ENCODE measurements around the gene GSTM1. TPM values are rescaled to one million over a fixed set of nuclear protein-coding genes. Genes with fewer than 3 reads are reported as not detected.
"Not testable (repeated sequence)": the region's sequence is repeated elsewhere in the genome, so short reads cannot be mapped to it uniquely, and the experiment has no call there.

The GSTM1 gene
- total RNA-seq, 1 donor from 2014 or later, result not detected

- Histone ChIP-seq H3K36me3 (ENCODE audit: insufficient read depth, low read length) (no peaks in the 10 kb centered on the region), H3K27me3 (ENCODE audit: insufficient read depth, low read length) (no peaks in the 10 kb centered on the region), H3K4me1 (ENCODE audit: insufficient read depth, low read length) (peaks cover 4% of the 10 kb centered on the region), H4K20me1 (ENCODE audit: insufficient read depth, low read length) (no peaks in the 10 kb centered on the region), H3K4me3 (ENCODE audit: insufficient read depth, low read depth, low read length) (peak overlapping the region; percentile 32), H3K4me2 (ENCODE audit: low read length) (peak overlapping the region; percentile 84), H2AFZ (ENCODE audit: low read depth, low read length) (peak overlapping the region; percentile 75), H3K79me2 (ENCODE audit: insufficient read depth, low read length) (no peaks in the 10 kb centered on the region), H3K27ac (ENCODE audit: low read depth, low read length) (no peak overlapping the region), H3K9ac (ENCODE audit: low read length) (peak overlapping the region; percentile 47), H3K9me3 (ENCODE audit: insufficient read depth, low read depth, low read length) (no peaks in the 10 kb centered on the region)
- no peak for TF ChIP-seq EZH2 (IDR thresholded peaks at IDR 0.05; ENCODE audit: insufficient read depth, low read length)
- TF ChIP-seq, protein P1, sequence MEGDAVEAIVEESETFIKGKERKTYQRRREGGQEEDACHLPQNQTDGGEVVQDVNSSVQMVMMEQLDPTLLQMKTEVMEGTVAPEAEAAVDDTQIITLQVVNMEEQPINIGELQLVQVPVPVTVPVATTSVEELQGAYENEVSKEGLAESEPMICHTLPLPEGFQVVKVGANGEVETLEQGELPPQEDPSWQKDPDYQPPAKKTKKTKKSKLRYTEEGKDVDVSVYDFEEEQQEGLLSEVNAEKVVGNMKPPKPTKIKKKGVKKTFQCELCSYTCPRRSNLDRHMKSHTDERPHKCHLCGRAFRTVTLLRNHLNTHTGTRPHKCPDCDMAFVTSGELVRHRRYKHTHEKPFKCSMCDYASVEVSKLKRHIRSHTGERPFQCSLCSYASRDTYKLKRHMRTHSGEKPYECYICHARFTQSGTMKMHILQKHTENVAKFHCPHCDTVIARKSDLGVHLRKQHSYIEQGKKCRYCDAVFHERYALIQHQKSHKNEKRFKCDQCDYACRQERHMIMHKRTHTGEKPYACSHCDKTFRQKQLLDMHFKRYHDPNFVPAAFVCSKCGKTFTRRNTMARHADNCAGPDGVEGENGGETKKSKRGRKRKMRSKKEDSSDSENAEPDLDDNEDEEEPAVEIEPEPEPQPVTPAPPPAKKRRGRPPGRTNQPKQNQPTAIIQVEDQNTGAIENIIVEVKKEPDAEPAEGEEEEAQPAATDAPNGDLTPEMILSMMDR (IDR thresholded peaks at IDR 0.05; ENCODE audit: insufficient read depth, low read depth, low read length), result no peak
- peaks cover 16% of the 10 kb centered on the region for H3K27me3 Mint-ChIP-seq (ENCODE audit: low read depth, unreplicated experiment)
- H3K36me3 Mint-ChIP-seq (ENCODE audit: low read depth, unreplicated experiment), result peaks cover 5% of the 10 kb centered on the region
- no peaks in the 10 kb centered on the region for H3K9me3 Mint-ChIP-seq (ENCODE audit: unreplicated experiment)
- FAIRE-seq, result no peak
- H3K4me1 Mint-ChIP-seq (ENCODE audit: low read depth, unreplicated experiment), result no peaks in the 10 kb centered on the region
- no peak overlapping the region for H3K27ac Mint-ChIP-seq (ENCODE audit: unreplicated experiment)
- H3K4me3 Mint-ChIP-seq (ENCODE audit: unreplicated experiment), result peak overlapping the region; percentile 70
- no peak for DNase-seq (ENCODE audit: low read depth)
Observed at GRCh38 chr1:109668123-109668775, 19.4 kb upstream of the GSTM1 start.

- no peak overlapping the region for H2AFZ ChIP-seq (ENCODE audit: low read depth, low read length)
- H3K4me1 Mint-ChIP-seq (ENCODE audit: low read depth, unreplicated experiment), result no peaks in the 10 kb centered on the region
- no peaks in the 10 kb centered on the region for H3K36me3 ChIP-seq (ENCODE audit: insufficient read depth, low read length)
- H3K4me2 ChIP-seq (ENCODE audit: low read length), result no peak overlapping the region
- no peak overlapping the region for H3K9ac ChIP-seq (ENCODE audit: low read length)
- no peak for TF ChIP-seq EZH2 (IDR thresholded peaks at IDR 0.05; ENCODE audit: insufficient read depth, low read length)
- TF ChIP-seq, protein P1 (IDR thresholded peaks at IDR 0.05; ENCODE audit: insufficient read depth, low read depth, low read length), result no peak
- DNase-seq (ENCODE audit: low read depth), result no peak
- H3K4me1 ChIP-seq (ENCODE audit: insufficient read depth, low read length), result peaks cover 4% of the 10 kb centered on the region
- H3K27ac ChIP-seq (ENCODE audit: low read depth, low read length), result no peak overlapping the region
- H3K79me2 ChIP-seq (ENCODE audit: insufficient read depth, low read length), result no peaks in the 10 kb centered on the region
- H3K27ac Mint-ChIP-seq (ENCODE audit: unreplicated experiment), result peak overlapping the region; percentile 47
- no peak for FAIRE-seq
- H4K20me1 ChIP-seq (ENCODE audit: insufficient read depth, low read length), result no peaks in the 10 kb centered on the region
- H3K4me3 ChIP-seq (ENCODE audit: insufficient read depth, low read depth, low read length), result no peak overlapping the region
- no peak overlapping the region for H3K4me3 Mint-ChIP-seq (ENCODE audit: unreplicated experiment)
- peaks cover 2% of the 10 kb centered on the region for H3K9me3 Mint-ChIP-seq (ENCODE audit: unreplicated experiment)
- H3K9me3 ChIP-seq (ENCODE audit: insufficient read depth, low read depth, low read length), result no peaks in the 10 kb centered on the region
- peaks cover 8% of the 10 kb centered on the region for H3K36me3 Mint-ChIP-seq (ENCODE audit: low read depth, unreplicated experiment)
- H3K27me3 Mint-ChIP-seq (ENCODE audit: low read depth, unreplicated experiment), result peaks cover 22% of the 10 kb centered on the region
- H3K27me3 ChIP-seq (ENCODE audit: insufficient read depth, low read length), result no peaks in the 10 kb centered on the region
Observed at GRCh38 chr1:109669246-109669948, 18.2 kb upstream of the GSTM1 start.

GRCh38 chr1:109669949-109670302 is 17.7 kb upstream of the GSTM1 start:
- H3K36me3 ChIP-seq (ENCODE audit: insufficient read depth, low read length); FAIRE-seq; H3K4me2 ChIP-seq (ENCODE audit: low read length); H2AFZ ChIP-seq (ENCODE audit: low read depth, low read length); H3K9ac ChIP-seq (ENCODE audit: low read length); H3K27ac ChIP-seq (ENCODE audit: low read depth, low read length); H3K27ac Mint-ChIP-seq (ENCODE audit: unreplicated experiment); H3K4me1 ChIP-seq (ENCODE audit: insufficient read depth, low read length); H3K79me2 ChIP-seq (ENCODE audit: insufficient read depth, low read length); DNase-seq (ENCODE audit: low read depth); H3K4me3 Mint-ChIP-seq (ENCODE audit: unreplicated experiment); H3K36me3 Mint-ChIP-seq (ENCODE audit: low read depth, unreplicated experiment); H3K9me3 ChIP-seq (ENCODE audit: insufficient read depth, low read depth, low read length); H3K9me3 Mint-ChIP-seq (ENCODE audit: unreplicated experiment); H3K27me3 ChIP-seq (ENCODE audit: insufficient read depth, low read length); H4K20me1 ChIP-seq (ENCODE audit: insufficient read depth, low read length); H3K4me1 Mint-ChIP-seq (ENCODE audit: low read depth, unreplicated experiment); H3K4me3 ChIP-seq (ENCODE audit: insufficient read depth, low read depth, low read length): not testable (repeated sequence)
- H3K27me3 Mint-ChIP-seq (ENCODE audit: low read depth, unreplicated experiment), result peaks cover 21% of the 10 kb centered on the region

Measured in astrocyte (in vitro differentiated cells and primary cell).